HG03196 (cell line): Measurements from ENCODE around the gene MYO1C.
"Not testable (repeated sequence)": the region's sequence is repeated elsewhere in the genome, so short reads cannot be mapped to it uniquely, and the experiment has no call there.

Experiments
- ATAC-seq: cut with Tn5 transposase; IDR thresholded peaks from one replicate; pipeline ENCODE4 v1.9.1; 2021; ENCODE audit not compliant: unreplicated experiment

The MYO1C gene

DNA sequence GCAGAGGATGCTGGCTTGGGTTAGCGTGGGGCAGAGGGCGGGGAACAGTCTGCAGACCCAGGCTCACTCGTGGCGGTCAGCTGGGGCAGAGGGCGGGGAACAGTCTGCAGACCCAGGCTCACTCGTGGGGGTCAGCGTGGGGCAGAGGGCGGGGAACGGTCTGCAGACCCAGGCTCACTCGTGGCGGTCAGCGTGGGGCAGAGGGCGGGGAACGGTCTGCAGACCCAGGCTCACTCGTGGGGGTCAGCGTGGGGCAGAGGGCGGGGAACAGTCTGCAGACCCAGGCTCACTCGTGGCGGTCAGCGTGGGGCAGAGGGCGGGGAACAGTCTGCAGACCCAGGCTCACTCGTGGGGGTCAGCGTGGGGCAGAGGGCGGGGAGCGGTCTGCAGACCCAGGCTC, 16.2 kb upstream of the MYO1C start:
- not testable (repeated sequence) for ATAC-seq

DNA sequence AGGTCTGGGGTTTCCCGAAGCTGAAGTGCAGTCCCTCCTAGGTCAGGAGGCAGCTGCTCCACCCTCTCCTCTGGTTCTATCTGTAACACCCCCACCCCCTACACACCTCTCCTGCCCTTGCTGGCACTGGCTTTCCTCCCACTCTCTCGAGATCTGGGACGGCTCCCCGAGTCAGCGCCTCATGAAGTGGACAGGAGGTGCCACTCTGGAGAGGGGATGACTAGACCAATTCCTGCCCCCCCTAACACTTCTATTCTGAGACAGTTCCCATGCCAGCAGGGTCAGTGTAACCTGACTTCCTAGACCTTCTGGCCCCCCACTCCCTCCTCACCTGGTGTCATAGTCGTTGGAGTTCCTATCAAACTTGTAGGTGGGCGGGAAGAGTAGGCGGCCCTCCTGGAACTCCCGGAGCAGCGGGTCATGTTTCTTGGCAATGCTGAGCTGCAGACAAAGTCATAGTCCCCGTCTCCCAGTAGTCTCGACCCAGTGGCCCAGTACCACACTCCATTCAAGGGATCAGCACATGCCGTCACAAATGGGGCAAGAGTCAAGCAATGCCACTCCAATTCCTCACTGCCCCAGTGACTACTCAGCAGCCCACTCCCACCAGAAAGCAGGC, 14.3 kb upstream of the MYO1C start:
- ATAC-seq = no peak

GRCh38 chr17:1505586-1505985, 13.1 kb upstream of the MYO1C start:
- ATAC-seq = no peak

- no peak for ATAC-seq
Observed at GRCh38 chr17:1504866-1505265, 12.4 kb upstream of the MYO1C start.

DNA sequence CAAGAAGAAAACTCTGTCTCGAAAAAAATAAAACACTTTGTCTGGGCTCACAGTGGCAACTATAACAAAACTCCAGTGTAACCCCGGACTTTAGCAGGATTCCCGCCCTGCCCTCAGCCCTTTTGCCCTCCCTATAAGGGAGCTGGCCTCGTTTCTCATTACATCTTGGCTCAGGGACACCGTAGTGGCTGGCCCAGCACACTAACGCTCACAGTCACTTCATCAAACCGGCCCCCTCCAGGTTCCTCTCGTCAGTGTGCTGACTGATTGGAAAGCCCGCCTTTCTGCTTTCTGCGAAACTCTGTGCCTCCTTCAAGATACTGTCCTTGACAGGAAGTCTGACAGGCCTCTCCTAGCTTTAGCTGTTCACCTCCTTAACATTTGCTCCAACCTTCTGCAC, 11.2 kb upstream of the MYO1C start:
- ATAC-seq = no peak

GRCh38 chr17:1498869-1499268, 6.4 kb upstream of the MYO1C start:
- ATAC-seq = no peak

DNA sequence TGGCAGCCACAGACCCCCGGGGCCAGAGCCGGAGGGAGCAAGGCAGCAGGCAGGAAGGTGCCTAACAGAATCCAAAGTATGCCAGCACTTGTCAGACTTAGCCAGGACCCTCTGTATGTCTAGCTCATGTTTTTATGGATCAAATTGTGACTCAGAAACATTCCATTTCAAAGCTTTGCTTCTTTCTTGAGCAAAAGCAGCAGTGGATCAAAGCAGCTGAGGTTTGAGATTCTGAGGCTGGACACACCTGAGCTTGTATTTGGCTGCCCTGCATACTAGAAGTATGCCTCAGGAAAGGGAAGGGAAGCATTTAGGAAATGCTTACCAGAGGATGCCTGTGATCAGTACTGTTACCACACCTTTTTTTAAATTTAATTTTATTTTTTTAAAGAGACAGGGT, 5.7 kb upstream of the MYO1C start:
- ATAC-seq = no peak

- ATAC-seq = no peak
Observed at GRCh38 chr17:1497831-1498230, 5.3 kb upstream of the MYO1C start.

- no peak for ATAC-seq
Observed at GRCh38 chr17:1496869-1497268, 4.4 kb upstream of the MYO1C start.

- ATAC-seq = no peak
Observed at GRCh38 chr17:1495265-1495989, 2.9 kb upstream of the MYO1C start.

GRCh38 chr17:1494736-1495253, 2.3 kb upstream of the MYO1C start:
- ATAC-seq = no peak

DNA sequence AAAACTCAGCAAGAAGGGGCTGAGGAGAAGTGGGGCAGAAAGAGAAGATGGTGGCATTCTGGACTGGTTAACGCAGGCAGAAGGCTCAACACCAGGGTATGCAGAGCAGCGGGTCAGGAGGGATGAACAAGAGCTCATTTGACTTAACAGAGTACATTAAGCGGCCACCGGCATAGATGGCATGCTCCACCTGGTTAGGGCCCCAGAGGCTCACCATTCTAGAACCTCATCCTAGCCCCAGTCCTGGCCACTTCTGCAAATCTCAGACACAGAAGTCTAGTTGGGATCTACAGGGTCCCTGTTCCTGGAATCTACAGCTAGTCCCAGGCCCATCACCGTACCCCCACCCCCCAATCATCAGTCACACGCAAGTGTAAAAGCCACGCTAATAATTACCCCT, 1.7 kb upstream of the MYO1C start:
- ATAC-seq = no peak

- no peak for ATAC-seq
Observed at GRCh38 chr17:1493291-1493980, 950 bp upstream of the MYO1C start.

GRCh38 chr17:1491443-1492248, 840 bp downstream of the MYO1C start:
- ATAC-seq = peak; percentile 27

DNA sequence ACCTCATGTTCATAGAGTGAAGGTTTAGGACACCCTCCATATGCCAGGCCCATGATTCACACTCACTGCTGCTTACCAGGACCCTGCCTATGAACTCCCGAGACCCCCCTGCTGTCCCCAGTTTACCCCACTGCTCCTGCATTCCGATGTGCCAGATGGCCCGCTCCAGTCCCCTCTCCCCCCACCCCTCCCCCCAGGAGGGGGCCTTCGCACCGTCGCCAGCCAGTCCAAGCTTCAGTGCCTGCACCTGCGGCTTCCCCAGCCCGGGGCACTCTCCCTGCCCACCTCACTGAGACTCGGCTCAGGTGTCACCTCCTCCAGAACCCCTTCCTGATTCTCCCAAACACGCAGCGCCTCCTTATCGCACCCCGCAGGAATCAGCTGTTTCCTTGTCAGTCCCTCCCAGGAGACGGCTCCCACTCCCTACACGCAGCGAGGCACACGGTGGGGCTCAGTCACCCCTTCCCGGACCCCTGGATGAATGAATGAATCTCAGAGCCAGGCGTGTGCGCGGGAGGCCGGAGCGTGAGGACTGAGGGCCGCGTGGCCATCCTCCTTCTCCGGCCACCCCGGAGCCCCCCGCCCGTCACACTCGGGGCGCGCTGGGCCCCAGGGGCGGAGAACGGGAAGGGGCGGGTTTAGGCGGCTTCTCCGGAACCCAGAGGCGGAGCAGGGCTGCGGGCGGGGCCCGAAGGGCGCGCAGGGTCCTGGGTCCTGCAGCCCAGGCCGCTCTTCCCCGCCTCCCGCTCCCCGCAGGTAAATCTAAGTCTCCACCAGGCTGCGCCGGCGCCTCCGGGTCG, 1.6 kb downstream of the MYO1C start:
- peak; percentile 37 for ATAC-seq

DNA sequence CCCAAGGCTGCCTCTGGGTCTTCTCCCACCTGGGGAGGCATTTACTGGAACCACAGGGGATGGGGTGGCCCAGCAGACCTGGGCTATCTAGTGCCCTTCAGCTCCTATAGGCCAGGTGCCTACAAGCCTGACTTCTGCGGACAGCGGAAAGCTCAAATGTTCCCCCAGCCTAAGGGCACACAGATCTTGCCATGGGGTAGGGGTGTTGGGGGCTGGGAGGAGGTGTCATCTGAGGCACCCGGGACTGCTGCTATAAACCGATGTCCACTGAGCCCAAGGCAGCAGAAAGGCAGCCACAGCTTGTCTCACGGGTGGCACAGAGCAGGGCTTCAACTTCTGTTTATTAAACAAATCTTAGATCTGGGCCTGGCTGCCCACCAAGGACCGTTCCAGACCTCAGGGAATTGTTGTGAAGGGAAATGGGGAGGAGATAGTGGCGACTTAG, 3.6 kb downstream of the MYO1C start:
- no peak for ATAC-seq

DNA sequence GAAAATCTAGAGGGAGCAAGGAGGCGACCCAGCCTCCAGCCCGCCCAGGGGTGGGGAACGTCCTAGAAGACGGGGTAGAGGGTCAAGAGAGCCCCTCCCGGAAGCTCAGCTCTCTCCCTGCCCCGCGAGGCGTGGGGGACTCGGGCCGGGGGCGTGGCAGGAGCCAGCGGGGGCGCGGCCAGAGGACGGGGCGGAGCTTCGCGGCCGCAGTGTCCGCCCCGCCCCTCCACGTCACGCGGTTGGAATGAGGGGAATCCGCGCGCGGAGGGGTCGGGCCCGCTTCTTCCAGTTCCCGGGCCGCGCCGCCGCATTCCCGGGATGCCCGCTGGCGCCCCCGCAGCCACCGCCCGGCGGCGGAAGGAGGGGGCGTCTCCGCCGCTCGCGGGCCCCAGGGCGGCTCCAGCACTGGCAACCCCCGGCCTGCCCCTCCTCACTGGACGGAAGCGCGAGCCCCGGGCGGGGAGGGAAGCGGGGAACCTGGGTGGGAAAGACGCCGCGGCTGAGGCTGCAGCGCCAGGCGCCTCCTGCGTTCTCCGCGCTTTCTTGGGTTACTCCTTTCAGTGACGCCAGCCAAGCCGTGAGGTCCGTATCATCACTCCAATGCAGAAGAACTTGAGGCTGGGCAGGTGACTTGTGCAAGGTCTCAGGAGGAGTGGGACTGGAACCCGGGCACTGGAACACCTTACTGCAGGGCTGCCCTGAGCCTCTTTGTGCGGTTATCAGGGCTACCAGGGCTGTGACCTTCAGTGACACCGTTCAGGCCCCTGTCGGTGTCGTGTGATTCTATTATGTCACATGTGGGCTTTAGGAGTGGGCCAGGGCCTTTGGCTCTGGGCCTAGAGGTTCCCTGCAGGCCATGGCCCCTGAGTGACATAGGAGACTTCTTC, 4.3 kb downstream of the MYO1C start:
- ATAC-seq = peak; percentile 31

- no peak for ATAC-seq
Observed at GRCh38 chr17:1486802-1487695, 5.4 kb downstream of the MYO1C start.
